CD4-positive, alpha-beta T cell treated with Interleukin-6 for 4 hours (primary cell): ENCODE results near the gene MAGI2.
"Not testable (repeated sequence)": the region's sequence is repeated elsewhere in the genome, so short reads cannot be mapped to it uniquely, and the experiment has no call there.

ENCODE experiments used
- DNase-seq: peaks from one replicate; pipeline ENCODE4 v3.0.0-alpha.2; 2020; ENCODE audit warnings: mixed read lengths

Gene MAGI2

GRCh38 chr7:79442766-79443165 is 10.7 kb downstream of the MAGI2 start:
- not testable (repeated sequence) for DNase-seq

GRCh38 chr7:79436378-79436777 is 17.1 kb downstream of the MAGI2 start:
- DNase-seq = no peak

- DNase-seq = no peak
Measured at GRCh38 chr7:79434867-79435266, 18.6 kb downstream of the MAGI2 start.

- DNase-seq = no peak
Measured at GRCh38 chr7:79434098-79434497, 19.4 kb downstream of the MAGI2 start.

GRCh38 chr7:79430391-79430790 is 23.1 kb downstream of the MAGI2 start:
- DNase-seq = no peak

GRCh38 chr7:79425665-79426064 is 27.8 kb downstream of the MAGI2 start:
- DNase-seq = no peak

- no peak for DNase-seq
Measured at GRCh38 chr7:79421751-79422150, 31.7 kb downstream of the MAGI2 start.

- DNase-seq = no peak
Measured at GRCh38 chr7:79420464-79420863, 33.0 kb downstream of the MAGI2 start.

GRCh38 chr7:79414910-79415309 is 38.6 kb downstream of the MAGI2 start:
- DNase-seq = no peak

- no peak for DNase-seq
Measured at GRCh38 chr7:79412915-79413314, 40.6 kb downstream of the MAGI2 start.

- DNase-seq = no peak
Measured at GRCh38 chr7:79412438-79412837, 41.0 kb downstream of the MAGI2 start.

GRCh38 chr7:79410345-79410744 is 43.1 kb downstream of the MAGI2 start:
- no peak for DNase-seq

GRCh38 chr7:79407351-79407750 is 46.1 kb downstream of the MAGI2 start:
- DNase-seq = no peak

GRCh38 chr7:79406371-79406770 is 47.1 kb downstream of the MAGI2 start:
- DNase-seq = no peak

GRCh38 chr7:79405368-79405767 is 48.1 kb downstream of the MAGI2 start:
- no peak for DNase-seq

GRCh38 chr7:79403879-79404278 is 49.6 kb downstream of the MAGI2 start:
- no peak for DNase-seq

GRCh38 chr7:79403451-79403850 is 50.0 kb downstream of the MAGI2 start:
- no peak for DNase-seq

- DNase-seq = no peak
Measured at GRCh38 chr7:79401254-79401653, 52.2 kb downstream of the MAGI2 start.

- no peak for DNase-seq
Measured at GRCh38 chr7:79400222-79400621, 53.2 kb downstream of the MAGI2 start.

GRCh38 chr7:79398138-79398749 is 55.2 kb downstream of the MAGI2 start:
- no peak for DNase-seq

- no peak for DNase-seq
Measured at GRCh38 chr7:79386688-79387422, 66.6 kb downstream of the MAGI2 start.

- DNase-seq = no peak
Measured at GRCh38 chr7:79381921-79382320, 71.5 kb downstream of the MAGI2 start.

GRCh38 chr7:79377097-79377496 is 76.4 kb downstream of the MAGI2 start:
- no peak for DNase-seq

GRCh38 chr7:79376299-79377025 is 77.0 kb downstream of the MAGI2 start:
- DNase-seq = no peak
